Activated T-cell treated with anti-CD3 and anti-CD28 coated beads, Interleukin-2, amount 50 U/mL, for 4 hours (primary cell): ENCODE results near the gene ZBTB18. TPM values are rescaled to one million over a fixed set of nuclear protein-coding genes. Genes with fewer than 3 reads are reported as not detected.

Source experiments
- ATAC-seq, 2 donors: fragments of 200-7000 bp; cut with Tn5 transposase; one replicate each; pipeline ENCODE4 v1.10.0; 2021
- DNase-seq: peaks from one replicate; pipeline ENCODE4 v3.0.0-alpha.2; 2020
- H3K27me3 Mint-ChIP-seq: one replicate; pipeline ENCODE4 v1.8.0; 2021; ENCODE audit warnings: low read depth, mixed read lengths
- H3K36me3 Mint-ChIP-seq: one replicate; pipeline ENCODE4 v1.8.0; 2022; ENCODE audit warnings: mixed read lengths; ENCODE audit not compliant: insufficient read depth
- H3K4me1 Mint-ChIP-seq: one replicate; pipeline ENCODE4 v1.8.0; 2021; ENCODE audit warnings: low read depth, mixed read lengths
- H3K4me3 Mint-ChIP-seq: one replicate; pipeline ENCODE4 v1.8.0; 2021; ENCODE audit warnings: mild to moderate bottlenecking, moderate library complexity, mixed read lengths
- H3K9me3 Mint-ChIP-seq: one replicate; pipeline ENCODE4 v1.8.0; 2021; ENCODE audit warnings: mixed read lengths
- total RNA-seq, 3 donors: library from RNA; stranded (reverse); gene quantifications; one replicate each; pipeline ENCODE4 v1.2.1, GENCODE V29; 2021

ZBTB18 gene
- total RNA-seq, 3 donors from 2014 or later: 4.9 to 6.5 (median 5.2) TPM

DNA sequence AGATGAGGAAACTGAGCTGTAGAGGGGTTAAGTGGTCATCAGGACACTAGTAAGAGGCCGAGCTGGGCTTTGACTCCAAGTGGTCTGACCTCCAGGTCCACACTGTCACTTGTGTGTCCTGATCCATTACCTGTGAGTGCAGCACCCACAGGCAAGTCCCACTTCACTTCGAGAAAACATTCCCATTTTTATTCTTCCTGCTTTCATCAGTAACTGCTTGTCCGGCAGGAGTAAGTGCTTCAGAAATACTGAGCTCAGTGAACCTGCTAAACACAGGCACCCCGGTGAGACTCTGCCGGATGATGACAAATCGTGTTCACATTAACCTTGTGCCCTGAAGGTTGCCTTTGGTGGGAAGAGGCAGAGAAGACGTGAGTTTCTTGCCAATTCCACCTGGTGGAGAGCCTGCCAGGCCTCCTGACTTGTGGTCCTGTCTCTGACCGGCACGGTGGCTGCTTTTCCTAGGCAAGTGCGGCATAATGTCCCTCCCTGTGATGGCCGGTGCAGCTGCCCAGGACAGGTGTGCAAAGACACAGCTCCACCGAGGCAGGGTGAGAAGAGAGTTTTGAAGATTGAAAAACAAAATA lies 29.4 kb downstream of the ZBTB18 start:
- peaks cover 9% of the 10 kb centered on the region for H3K4me1 Mint-ChIP-seq
- no peaks in the 10 kb centered on the region for H3K36me3 Mint-ChIP-seq
- H3K9me3 Mint-ChIP-seq: no peaks in the 10 kb centered on the region
- ATAC-seq: no peak
- H3K27me3 Mint-ChIP-seq: peaks cover 14% of the 10 kb centered on the region
- H3K4me3 Mint-ChIP-seq: no peak overlapping the region
- DNase-seq: no peak

DNA sequence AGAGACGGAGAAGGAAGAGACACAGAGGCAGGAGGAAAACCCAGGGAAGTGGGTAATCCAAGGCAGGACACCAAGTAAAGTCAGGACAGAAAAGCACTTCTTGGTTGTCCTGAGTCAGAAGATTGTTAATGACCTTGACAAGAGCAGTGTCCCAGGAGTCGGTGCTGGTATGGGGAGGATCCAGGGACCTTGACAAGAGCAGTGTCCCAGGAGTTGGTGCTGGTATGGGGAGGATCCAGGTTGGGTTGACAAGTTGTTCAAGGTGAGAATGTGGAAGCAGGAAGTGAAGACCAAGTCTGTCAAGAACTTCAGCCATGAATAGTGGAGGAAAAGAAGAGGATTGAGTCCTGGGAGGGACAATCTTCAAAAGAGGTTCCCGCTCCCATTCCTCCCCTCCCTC lies 31.9 kb downstream of the ZBTB18 start:
- DNase-seq: no peak
- Mint-ChIP-seq H3K4me3 (no peak overlapping the region), H3K27me3 (peaks cover 15% of the 10 kb centered on the region)

DNA sequence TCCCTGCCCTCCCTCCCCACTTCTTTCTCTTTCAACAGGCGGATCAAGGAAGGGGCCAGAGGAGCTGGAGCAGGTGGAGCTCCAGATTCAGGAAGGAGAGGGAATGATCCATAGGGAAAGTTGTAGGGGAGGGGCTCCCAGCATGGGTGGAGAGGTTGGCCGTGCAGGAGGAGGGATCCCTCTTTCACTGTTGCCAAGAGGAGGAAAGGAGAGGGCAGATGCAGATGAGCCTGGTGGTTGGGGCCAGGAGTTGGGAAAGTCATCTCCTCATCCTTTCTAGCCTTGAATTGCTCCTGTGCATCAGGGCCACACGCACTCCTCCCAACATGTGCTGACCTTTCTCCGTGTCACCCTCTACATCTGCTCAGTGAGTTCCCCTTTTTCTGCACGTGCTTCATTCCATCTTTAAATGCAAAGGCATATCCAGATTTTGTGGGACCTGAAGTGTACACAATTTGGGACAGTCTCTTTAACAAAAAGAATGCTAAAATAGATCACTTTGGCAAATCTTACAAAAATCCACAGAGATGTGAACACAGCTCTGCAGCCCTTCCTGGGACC lies 32.4 kb downstream of the ZBTB18 start:
- Mint-ChIP-seq H3K36me3 (no peaks in the 10 kb centered on the region), H3K27me3 (peaks cover 16% of the 10 kb centered on the region), H3K4me1 (no peaks in the 10 kb centered on the region), H3K4me3 (no peak overlapping the region), H3K9me3 (no peaks in the 10 kb centered on the region)
- ATAC-seq (no peak), DNase-seq (no peak)

More for the DNA sequence above, 31.9 kb downstream of the ZBTB18 start:
- no peaks in the 10 kb centered on the region for H3K4me1 Mint-ChIP-seq
- no peaks in the 10 kb centered on the region for H3K9me3 Mint-ChIP-seq
- no peak for ATAC-seq
- H3K36me3 Mint-ChIP-seq: no peaks in the 10 kb centered on the region

DNA sequence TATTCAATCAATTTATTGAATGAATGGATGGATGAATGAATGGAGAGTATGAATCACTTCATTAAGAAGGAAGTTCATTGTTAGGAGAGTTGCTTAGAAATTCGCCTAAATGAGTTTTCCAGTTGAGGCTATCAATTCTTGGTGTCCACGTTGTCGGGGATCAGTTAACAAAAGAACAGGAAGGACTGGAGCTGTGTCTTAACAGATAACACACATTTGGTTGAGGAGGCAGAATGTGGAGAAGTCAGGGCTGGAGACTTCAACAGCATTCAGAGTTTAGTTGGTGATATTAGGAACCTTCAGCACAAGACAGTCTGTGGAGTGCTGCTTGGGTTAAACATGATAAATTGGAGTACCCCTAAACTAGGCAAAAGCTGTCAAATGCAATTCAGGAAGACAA lies 33.7 kb downstream of the ZBTB18 start:
- H3K4me1 Mint-ChIP-seq: no peaks in the 10 kb centered on the region
- H3K27me3 Mint-ChIP-seq: peaks cover 16% of the 10 kb centered on the region
- no peaks in the 10 kb centered on the region for H3K36me3 Mint-ChIP-seq
- H3K9me3 Mint-ChIP-seq: no peaks in the 10 kb centered on the region
- no peak overlapping the region for H3K4me3 Mint-ChIP-seq
- ATAC-seq (no peak), DNase-seq (no peak)

DNA sequence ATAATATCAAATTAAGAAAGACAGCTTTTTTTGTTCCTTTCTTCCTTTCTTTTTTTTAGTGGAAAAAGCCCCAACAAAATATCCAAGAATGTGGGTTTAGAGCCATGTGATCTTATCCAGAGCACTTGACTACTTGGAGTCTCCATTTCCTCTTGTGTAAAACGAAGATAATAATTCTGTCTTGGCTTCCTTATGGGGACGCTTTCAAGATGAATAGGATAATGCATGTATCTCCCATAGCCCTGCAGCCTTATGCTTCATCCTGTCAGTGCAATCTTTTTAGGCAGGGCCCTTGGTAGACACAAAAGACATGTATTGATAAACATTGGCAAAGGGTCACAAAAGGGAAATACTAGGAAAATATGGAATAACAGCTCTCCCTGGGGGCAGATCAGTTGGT lies 34.8 kb downstream of the ZBTB18 start:
- Mint-ChIP-seq H3K4me3 (no peak overlapping the region), H3K4me1 (no peaks in the 10 kb centered on the region), H3K36me3 (no peaks in the 10 kb centered on the region), H3K27me3 (peaks cover 18% of the 10 kb centered on the region), H3K9me3 (no peaks in the 10 kb centered on the region)
- DNase-seq (no peak), ATAC-seq (no peak)

DNA sequence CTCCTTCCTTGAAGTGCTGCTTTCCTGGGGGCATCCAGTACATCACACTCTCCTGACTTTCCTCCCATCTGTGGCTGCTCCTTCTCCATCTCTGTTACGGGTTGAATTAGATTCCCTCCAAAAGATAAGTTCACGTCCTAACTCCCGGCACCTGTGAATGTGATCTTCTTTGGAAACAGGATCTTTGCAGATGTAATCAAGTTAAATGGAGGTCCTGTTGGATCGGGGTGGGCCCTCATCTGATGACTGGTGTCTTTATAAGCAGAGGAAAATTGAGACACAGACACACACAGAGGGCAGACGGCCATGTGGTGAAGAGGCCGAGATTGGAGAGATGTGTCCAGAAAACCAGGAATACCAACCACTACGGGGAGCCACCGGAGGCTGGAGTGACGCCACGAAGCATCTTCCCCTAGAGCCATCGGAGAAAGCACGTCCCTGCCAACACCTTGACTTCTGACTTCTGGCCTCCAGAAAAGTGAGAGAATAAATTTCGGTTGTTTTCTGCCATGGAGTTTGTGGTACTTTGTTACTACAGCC lies 36.0 kb downstream of the ZBTB18 start:
- no peaks in the 10 kb centered on the region for H3K4me1 Mint-ChIP-seq
- H3K4me3 Mint-ChIP-seq: no peak overlapping the region
- no peaks in the 10 kb centered on the region for H3K36me3 Mint-ChIP-seq
- peaks cover 14% of the 10 kb centered on the region for H3K27me3 Mint-ChIP-seq
- H3K9me3 Mint-ChIP-seq: no peaks in the 10 kb centered on the region
- ATAC-seq (no peak), DNase-seq (no peak)

DNA sequence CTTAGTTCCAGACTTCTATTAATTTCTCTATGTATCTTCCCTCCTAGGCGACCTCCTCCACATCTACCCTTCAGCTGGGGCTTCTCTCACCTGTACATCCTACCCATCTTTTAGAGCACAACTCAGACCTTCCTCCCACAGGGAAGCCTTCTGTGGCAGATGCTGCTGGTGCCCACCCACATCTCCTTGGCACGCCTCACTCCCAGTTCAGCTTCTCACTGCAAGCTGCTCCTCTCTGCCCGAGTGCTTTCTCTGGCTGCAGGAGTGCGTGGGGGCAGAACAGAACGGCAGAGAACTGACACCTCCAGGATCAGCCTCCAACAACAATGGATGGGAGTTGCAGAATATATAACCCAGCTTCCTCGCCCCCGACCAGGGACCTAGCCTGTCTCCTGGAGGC lies 36.5 kb downstream of the ZBTB18 start:
- Mint-ChIP-seq H3K36me3 (no peaks in the 10 kb centered on the region), H3K27me3 (peaks cover 9% of the 10 kb centered on the region), H3K4me3 (no peak overlapping the region), H3K4me1 (no peaks in the 10 kb centered on the region), H3K9me3 (no peaks in the 10 kb centered on the region)
- no peak for ATAC-seq
- no peak for DNase-seq

DNA sequence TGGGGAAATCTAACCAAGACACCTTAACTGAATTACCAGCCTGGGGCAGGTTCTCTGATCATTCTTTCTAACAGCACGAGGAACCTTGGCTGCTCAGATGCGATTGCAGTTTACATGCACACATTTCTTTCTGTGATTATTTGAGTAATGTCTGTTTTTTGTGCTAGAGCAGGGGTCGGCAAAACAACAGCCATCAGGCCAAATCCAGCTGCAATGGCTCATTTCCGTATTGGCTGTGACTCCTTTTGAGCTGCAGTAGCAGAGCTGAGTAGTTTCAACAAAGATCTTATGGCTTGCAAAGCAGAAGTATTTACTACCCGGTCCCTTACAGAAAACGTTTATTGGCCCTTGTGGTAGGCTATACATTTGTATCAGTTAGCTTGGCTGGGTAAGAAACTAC lies 37.1 kb downstream of the ZBTB18 start:
- no peak overlapping the region for H3K4me3 Mint-ChIP-seq
- peaks cover 4% of the 10 kb centered on the region for H3K27me3 Mint-ChIP-seq
- ATAC-seq: no peak
- no peaks in the 10 kb centered on the region for H3K9me3 Mint-ChIP-seq
- H3K36me3 Mint-ChIP-seq: no peaks in the 10 kb centered on the region
- no peak for DNase-seq
- H3K4me1 Mint-ChIP-seq: no peaks in the 10 kb centered on the region

DNA sequence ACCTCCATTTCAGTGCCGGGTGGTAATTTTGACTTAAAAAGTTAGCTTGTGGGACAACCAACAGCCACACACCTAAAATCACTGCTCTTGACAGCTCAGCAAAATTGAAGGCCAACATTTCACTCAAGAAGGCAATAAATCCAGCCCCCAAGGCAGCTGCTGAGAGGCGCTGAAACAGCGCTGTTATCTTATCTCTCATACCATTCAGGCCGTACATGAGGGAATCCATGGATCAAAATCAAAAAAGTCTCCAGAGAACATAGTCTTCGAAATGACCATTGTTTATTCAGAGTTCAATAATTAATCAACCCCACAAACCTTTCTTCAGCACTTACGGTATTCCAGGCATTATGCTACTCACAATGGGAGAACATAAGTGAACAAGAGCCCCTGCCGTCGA lies 38.5 kb downstream of the ZBTB18 start:
- ATAC-seq (no peak), DNase-seq (no peak)
- Mint-ChIP-seq H3K27me3 (peaks cover 4% of the 10 kb centered on the region), H3K4me3 (no peak overlapping the region), H3K9me3 (no peaks in the 10 kb centered on the region), H3K36me3 (no peaks in the 10 kb centered on the region), H3K4me1 (no peaks in the 10 kb centered on the region)

DNA sequence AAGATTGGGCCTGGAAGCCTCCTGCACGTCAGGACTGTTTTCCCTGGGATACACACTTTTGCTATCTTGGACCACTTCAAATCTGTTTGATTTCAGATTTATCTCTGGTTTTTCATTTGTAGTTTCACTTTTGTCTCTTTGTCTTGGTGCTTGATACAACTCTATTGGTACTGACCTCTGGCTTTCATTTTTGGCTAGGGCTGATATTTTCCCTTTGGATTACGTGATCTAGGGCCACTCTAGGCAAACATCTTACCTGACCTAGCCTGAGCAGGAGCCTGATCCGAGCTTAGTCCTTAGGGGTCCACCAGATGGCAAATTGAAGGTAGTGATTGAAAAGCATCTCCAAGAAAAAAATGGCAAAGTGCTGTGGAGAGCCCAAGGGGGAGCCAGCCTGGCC lies 39.6 kb downstream of the ZBTB18 start:
- Mint-ChIP-seq H3K27me3 (peaks cover 4% of the 10 kb centered on the region), H3K4me3 (no peak overlapping the region), H3K4me1 (no peaks in the 10 kb centered on the region), H3K36me3 (no peaks in the 10 kb centered on the region), H3K9me3 (no peaks in the 10 kb centered on the region)
- no peak for DNase-seq
- ATAC-seq: no peak

DNA sequence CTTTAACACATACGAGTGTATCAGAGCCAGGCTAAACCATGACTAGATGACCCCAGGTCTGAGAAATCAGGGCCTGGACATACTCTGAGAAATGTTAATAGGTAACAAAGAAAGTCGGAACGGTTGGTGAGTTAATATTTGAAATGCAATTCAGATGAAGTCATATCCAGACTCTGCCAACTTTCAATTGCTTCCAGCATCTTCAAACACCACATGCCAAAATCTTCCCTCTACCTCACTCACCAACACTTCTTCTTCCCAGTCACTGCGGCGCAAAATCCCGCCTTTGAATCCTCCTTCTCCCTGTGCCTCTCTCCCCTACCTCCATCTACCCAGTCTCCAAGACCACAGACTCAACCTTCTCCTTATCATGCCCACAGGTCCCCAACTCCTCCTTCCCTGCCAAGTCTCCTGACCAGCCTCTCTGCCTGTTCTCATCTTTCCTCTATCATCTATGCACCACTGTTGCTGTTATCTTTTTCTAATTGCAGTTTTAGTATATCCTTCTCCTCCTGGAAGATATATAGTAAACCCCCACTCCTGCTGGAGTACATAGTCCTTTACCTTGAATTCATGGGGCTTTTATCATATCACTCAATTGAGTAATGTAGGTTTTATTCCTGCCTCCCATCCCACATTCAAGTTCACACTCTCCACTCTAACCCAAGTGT lies 41.3 kb downstream of the ZBTB18 start:
- DNase-seq (no peak), ATAC-seq (no peak)
- Mint-ChIP-seq H3K27me3 (peaks cover 4% of the 10 kb centered on the region), H3K36me3 (no peaks in the 10 kb centered on the region), H3K9me3 (no peaks in the 10 kb centered on the region), H3K4me1 (peaks cover 1% of the 10 kb centered on the region), H3K4me3 (no peak overlapping the region)

DNA sequence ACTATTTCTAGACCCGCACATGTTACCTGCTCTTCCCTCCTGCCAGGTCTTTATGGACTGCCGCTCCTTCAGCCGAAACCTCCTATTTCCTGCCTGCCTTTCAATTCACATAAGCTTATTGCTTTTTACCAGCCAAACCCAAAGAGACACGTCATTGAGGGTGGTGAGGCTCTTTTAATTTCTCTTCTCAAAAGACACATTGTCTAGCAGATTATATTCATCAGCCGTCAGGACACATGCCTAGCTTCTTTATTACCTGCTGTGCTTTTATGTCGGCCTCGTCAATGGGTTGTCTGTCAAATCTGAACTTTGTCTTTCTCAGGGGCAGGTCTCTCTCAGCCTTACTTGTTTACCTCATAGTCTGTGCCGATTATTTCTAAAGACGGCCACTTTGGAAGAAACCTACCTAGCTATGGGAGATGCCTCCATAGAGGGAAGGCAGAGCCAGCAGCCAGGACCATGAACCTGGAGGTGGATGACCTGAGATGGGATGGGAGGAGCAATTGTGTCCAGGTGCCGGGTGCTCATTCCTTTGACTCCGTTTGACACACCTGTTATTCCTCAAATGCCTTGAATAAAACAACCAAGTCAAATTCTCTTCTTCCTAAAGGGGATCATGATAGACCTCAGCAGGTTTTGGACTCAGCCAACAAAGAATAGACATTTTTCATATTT lies 42.0 kb downstream of the ZBTB18 start:
- no peaks in the 10 kb centered on the region for H3K9me3 Mint-ChIP-seq
- DNase-seq: no peak
- H3K36me3 Mint-ChIP-seq: no peaks in the 10 kb centered on the region
- ATAC-seq: no peak
- H3K4me1 Mint-ChIP-seq: peaks cover 5% of the 10 kb centered on the region
- no peak overlapping the region for H3K4me3 Mint-ChIP-seq
- H3K27me3 Mint-ChIP-seq: peaks cover 2% of the 10 kb centered on the region

DNA sequence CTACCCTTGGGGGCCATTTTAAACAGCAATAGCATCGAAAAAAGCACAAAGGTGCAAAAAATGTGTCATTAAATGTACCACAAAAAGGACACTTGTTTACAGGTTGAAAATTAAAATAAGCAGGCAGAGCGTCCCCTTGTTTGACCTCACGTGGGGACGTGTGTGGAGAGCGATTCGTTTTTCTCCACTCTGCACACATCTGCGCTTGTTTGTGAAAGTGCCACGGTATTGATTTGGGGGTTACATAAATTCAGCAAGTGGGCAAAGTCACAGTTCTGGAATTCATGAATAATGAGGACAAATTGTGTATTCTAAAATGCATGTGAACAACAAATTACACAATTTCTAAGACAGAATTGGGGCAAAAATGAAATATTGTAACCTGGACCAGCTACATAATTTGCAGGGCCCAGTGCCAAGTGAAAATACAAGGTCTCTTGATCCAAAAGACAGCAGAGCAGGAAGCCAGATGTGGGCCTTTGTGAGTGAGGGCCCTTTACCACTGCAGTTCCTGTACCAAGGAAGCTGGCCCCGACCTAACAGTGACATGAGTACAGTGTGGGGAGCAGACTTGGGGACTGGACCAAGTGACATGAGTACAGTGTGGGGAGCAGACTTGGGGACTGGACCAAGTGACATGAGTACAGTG lies 43.9 kb downstream of the ZBTB18 start:
- Mint-ChIP-seq H3K4me3 (no peak overlapping the region), H3K9me3 (no peaks in the 10 kb centered on the region), H3K4me1 (peaks cover 8% of the 10 kb centered on the region), H3K36me3 (no peaks in the 10 kb centered on the region), H3K27me3 (peaks cover 7% of the 10 kb centered on the region)
- ATAC-seq: no peak
- DNase-seq: no peak

DNA sequence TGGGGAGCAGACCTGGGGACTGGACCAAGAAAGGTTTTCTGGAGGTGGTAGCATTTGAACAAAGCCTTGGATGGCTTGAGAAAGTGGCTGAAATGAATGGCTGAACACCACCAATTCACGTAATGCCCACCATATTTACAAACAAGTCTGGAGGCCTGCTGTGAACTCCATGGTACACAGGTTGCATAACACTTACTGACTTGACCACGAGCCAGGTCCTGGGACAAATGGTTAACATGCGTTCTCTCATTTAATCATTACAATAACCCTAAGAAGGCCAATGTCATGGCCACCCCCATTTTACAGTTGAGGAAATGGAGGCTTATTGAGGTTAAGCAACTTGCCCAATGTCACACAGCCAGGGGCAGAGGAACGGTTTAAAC lies 44.4 kb downstream of the ZBTB18 start:
- peaks cover 9% of the 10 kb centered on the region for H3K4me1 Mint-ChIP-seq
- ATAC-seq: no peak
- H3K36me3 Mint-ChIP-seq: no peaks in the 10 kb centered on the region
- H3K9me3 Mint-ChIP-seq: no peaks in the 10 kb centered on the region
- DNase-seq: no peak
- H3K27me3 Mint-ChIP-seq: peaks cover 7% of the 10 kb centered on the region
- no peak overlapping the region for H3K4me3 Mint-ChIP-seq
